Fibroblast of mammary gland (primary cell): ENCODE data around the gene OARD1.
"Not testable (repeated sequence)": the region's sequence is repeated elsewhere in the genome, so short reads cannot be mapped to it uniquely, and the experiment has no call there.

ENCODE experiments used
- DNase-seq: peaks from one replicate; pipeline ENCODE4 v3.0.0-alpha.2; 2010; ENCODE audit warnings: low read depth
- H3K4me3 ChIP-seq: 2 replicates; pipeline ENCODE4 v1.5.1; 2011; ENCODE audit warnings: low read depth, mild to moderate bottlenecking, low read length, moderate library complexity; ENCODE audit not compliant: control insufficient read depth
- CTCF ChIP-seq: conservative IDR thresholded peaks from 2 replicates; pipeline ENCODE4 v1.5.1; 2011; ENCODE audit warnings: low read depth, low read length, inconsistent platforms; ENCODE audit not compliant: control insufficient read depth, insufficient read depth

Gene OARD1

GRCh38 chr6:41071923-41072835 is at the start of gene OARD1:
Gene OARD1 (minus strand): TSS chr6:41072356. CDS start chr6:41071634, 722 bp downstream.
- TF ChIP-seq CTCF, result no peak
- DNase-seq, result peak; percentile 84
- peak within 1 kb of the TSS; percentile 87 for H3K4me3 ChIP-seq

GRCh38 chr6:41120058-41120457 is 47.9 kb upstream of the OARD1 start:
- no peak overlapping the region for H3K4me3 ChIP-seq
- TF ChIP-seq CTCF, result no peak
- no peak for DNase-seq

- H3K4me3 ChIP-seq, result no peak overlapping the region
- DNase-seq, result no peak
- no peak for TF ChIP-seq CTCF
Observed at GRCh38 chr6:41119508-41119907, 47.4 kb upstream of the OARD1 start.

GRCh38 chr6:41115027-41115426 is 42.9 kb upstream of the OARD1 start:
- not testable (repeated sequence) for DNase-seq, H3K4me3 ChIP-seq

GRCh38 chr6:41111017-41111416 is 38.9 kb upstream of the OARD1 start:
- no peak overlapping the region for H3K4me3 ChIP-seq
- TF ChIP-seq CTCF, result no peak
- no peak for DNase-seq

GRCh38 chr6:41103847-41104246 is 31.7 kb upstream of the OARD1 start:
- no peak for DNase-seq
- no peak for TF ChIP-seq CTCF
- H3K4me3 ChIP-seq, result no peak overlapping the region

GRCh38 chr6:41100871-41101287 is 28.7 kb upstream of the OARD1 start:
- no peak overlapping the region for H3K4me3 ChIP-seq
- no peak for TF ChIP-seq CTCF
- DNase-seq, result no peak
